Transverse colon (tissue), 4 donors: Measurements from ENCODE around the gene CROT.

ENCODE experiments used
- POLR2AphosphoS5 ChIP-seq, 3 donors: sonication (generic); formaldehyde crosslinking; IDR thresholded peaks; one replicate each; pipeline ENCODE4 v1.6.1; 2016; ENCODE audit warnings: antibody characterized with exemption in 3 of 3
- TF ChIP-seq, protein P1 (sequence below), 5 experiments: fragments of 200-600 bp in 3 of 5; fragments of 450-650 bp in 2 of 5; sonication (generic) in 3 of 5; IDR thresholded peaks; 1 replicate in 2 of 5; 2 replicates in 3 of 5; pipeline ENCODE4 v1.5.1; 2016 to 2017; ENCODE audit warnings: antibody characterized with exemption in 5 of 5, inconsistent platforms in 3 of 5, mild to moderate bottlenecking in 2 of 5, moderate library complexity in 1 of 5

DNA sequence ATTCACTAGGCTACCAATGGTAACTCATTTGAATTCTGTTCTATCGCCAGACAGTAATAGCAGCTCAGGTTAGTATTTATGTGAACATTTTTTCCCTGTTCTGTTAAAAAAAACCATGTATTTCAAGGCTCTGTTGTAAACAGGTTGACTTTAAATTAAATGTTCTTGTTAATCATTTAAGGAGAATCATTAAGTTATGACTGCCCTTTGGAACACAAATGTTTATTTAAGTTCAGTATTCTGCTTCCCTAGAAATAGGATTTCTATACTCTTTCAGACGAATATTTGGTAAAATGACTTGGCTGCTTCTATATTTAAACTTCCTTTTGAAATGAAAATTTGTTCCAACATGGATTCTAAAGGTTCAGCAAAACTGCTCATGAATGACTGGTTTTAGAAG lies 13.1 kb upstream of the CROT start:
- TF ChIP-seq, protein P1, sequence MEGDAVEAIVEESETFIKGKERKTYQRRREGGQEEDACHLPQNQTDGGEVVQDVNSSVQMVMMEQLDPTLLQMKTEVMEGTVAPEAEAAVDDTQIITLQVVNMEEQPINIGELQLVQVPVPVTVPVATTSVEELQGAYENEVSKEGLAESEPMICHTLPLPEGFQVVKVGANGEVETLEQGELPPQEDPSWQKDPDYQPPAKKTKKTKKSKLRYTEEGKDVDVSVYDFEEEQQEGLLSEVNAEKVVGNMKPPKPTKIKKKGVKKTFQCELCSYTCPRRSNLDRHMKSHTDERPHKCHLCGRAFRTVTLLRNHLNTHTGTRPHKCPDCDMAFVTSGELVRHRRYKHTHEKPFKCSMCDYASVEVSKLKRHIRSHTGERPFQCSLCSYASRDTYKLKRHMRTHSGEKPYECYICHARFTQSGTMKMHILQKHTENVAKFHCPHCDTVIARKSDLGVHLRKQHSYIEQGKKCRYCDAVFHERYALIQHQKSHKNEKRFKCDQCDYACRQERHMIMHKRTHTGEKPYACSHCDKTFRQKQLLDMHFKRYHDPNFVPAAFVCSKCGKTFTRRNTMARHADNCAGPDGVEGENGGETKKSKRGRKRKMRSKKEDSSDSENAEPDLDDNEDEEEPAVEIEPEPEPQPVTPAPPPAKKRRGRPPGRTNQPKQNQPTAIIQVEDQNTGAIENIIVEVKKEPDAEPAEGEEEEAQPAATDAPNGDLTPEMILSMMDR (IDR thresholded peaks at IDR 0.05) = no peak
- TF ChIP-seq POLR2AphosphoS5 (IDR thresholded peaks at IDR 0.05) = no peak
